Measurements from ENCODE around the gene LRMDA. TPM values are rescaled to one million over a fixed set of nuclear protein-coding genes. Genes with fewer than 3 reads are reported as not detected.

Gene LRMDA
- total and polyA plus RNA-seq, 2 of the 13 experiments (the other 11 are each of a cell fraction or from before 2014, with no cell fraction given), result 13.4 to 22.0 TPM

DNA sequence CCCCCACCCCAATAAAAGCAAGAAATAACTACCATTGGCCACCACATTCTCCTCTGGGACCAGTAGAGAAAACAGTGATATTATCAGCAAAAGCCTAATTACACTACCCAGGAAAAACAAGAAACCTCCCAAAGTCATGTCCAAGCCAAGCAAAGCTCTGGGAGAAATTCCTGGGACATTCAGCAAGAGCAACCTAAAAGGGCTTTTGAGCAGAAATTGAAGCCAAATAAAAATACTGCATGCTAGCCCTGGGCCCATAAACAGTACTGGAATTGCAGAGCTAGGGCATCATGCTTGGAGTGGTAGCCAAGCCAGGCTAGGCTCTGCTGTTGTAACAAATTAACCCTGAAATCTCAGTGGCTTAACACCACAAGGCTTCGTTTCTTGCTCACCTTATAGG is 347.9 kb downstream of the LRMDA start:
- Histone ChIP-seq H3K4me1 (ENCODE audit: insufficient read depth, low read length) (peaks cover 67% of the 10 kb centered on the region), H4K20me1 (ENCODE audit: insufficient read depth, low read length) (no peaks in the 10 kb centered on the region), H3K27ac (ENCODE audit: extremely low read length, insufficient read depth, low read length) (no peak overlapping the region), H3K79me2 (ENCODE audit: insufficient read depth, low read length) (peaks cover 2% of the 10 kb centered on the region), H3K4me3 (replicated peaks in 1 of 3; ENCODE audit: insufficient read depth in 1 of 3, low read depth in 2 of 3, low read length in 3 of 3) (no peak overlapping the region), H3K4me2 (ENCODE audit: low read depth, low read length) (no peak overlapping the region), H3K36me3 (replicated peaks in 1 of 2; ENCODE audit: control insufficient read depth in 1 of 2, insufficient read depth in 2 of 2, low read length in 2 of 2) (no peaks in the 10 kb centered on the region), H3K9ac (ENCODE audit: insufficient read depth, low read depth, low read length) (no peak overlapping the region), H2AFZ (ENCODE audit: low read length) (no peak overlapping the region), H3K27me3 (ENCODE audit: control insufficient read depth in 1 of 2, insufficient read depth in 2 of 2, low read length in 2 of 2) (no peaks in the 10 kb centered on the region), H3K9me3 (ENCODE audit: low read length) (no peaks in the 10 kb centered on the region)
- no CpG with 5 or more reads among the region's 1 CpG for WGBS (ENCODE audit: low lambda C conversion rate)
- TF ChIP-seq ZNF12 (CRISPR knock-in tag; IDR thresholded peaks at IDR 0.05) (peak; percentile 94), SYNCRIP (IDR thresholded peaks at IDR 0.05; ENCODE audit: insufficient read depth, low read depth, low read length) (no peak)
- ATAC-seq (no peak), DNase-seq (ENCODE audit: low spot score) (no peak), FAIRE-seq (no peak)
- intact Hi-C loops (cut with micrococcal nuclease; ENCODE audit: unreplicated experiment) (loop anchor here (5.0 kb wide), 1 partner anchor 47 kb away; no protein-coding TSS in a partner anchor), in situ Hi-C loops (cut with HindIII; ENCODE audit: extremely low pct_ligation_motif_present, low pct_unique_long_range_greater_than_20kb) (loop anchor here (10.0 kb wide), 1 partner anchor 256 kb away; no protein-coding TSS in a partner anchor)
- CTCF ChIA-PET (ENCODE audit: low intra/inter-chr PET ratio, low total read pairs), result no interaction called here
- POLR2A ChIA-PET, result interaction anchor here (1.2 to 5.5 kb wide), 4 partner anchors 11 to 377 kb away, joined by 3 to 111 read pairs (median 4); partner anchors contain the start of gene ZNF503
- no TSS peak for BruUV-seq (replicated peaks)

DNA sequence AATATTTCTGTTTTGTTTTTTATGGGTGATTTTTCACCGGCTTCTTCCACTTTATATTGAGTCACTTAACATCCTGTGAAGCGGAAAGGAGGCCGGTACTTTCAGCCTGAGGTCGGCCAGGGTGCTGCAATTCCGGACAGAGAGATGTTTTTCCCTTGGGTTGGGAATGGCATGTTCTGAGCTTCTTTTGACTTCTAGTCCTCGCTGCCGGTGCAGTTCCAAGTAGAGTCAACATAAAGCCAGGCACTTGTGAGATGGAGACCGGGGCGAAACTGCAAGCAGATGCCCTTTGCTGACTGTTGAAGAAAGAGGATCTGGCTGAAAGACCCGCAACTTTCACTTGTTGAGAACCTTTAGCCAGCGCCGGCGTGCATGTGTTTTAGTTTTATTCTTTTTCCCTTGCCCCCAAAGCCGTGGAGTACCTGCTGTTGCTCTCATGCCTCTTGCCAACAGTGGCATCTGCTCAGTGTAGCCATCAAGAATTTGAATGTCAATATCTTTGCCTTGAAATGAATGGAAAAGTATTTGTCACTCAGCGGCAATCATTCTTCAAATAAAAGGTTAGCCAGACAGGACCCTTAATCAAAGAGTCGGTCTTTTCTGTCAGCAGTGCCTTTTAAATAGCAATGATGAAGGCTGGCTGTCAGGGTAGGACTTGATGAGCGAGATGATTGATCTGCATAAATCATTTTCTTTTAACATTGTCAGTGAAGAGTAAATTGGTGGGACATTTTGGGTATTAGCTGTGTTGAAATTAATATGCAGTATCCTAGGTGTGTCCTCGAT is 351.2 kb downstream of the LRMDA start:
- FAIRE-seq (no peak), DNase-seq (ENCODE audit: low spot score) (no peak), ATAC-seq (no peak)
- Histone ChIP-seq H3K4me3 (replicated peaks in 1 of 3; ENCODE audit: insufficient read depth in 1 of 3, low read depth in 2 of 3, low read length in 3 of 3) (no peak overlapping the region), H3K4me1 (ENCODE audit: insufficient read depth, low read length) (peaks cover 53% of the 10 kb centered on the region), H3K27me3 (ENCODE audit: control insufficient read depth in 1 of 2, insufficient read depth in 2 of 2, low read length in 2 of 2) (no peaks in the 10 kb centered on the region), H3K36me3 (replicated peaks in 1 of 2; ENCODE audit: control insufficient read depth in 1 of 2, insufficient read depth in 2 of 2, low read length in 2 of 2) (no peaks in the 10 kb centered on the region), H3K9ac (ENCODE audit: insufficient read depth, low read depth, low read length) (no peak overlapping the region), H3K27ac (ENCODE audit: extremely low read length, insufficient read depth, low read length) (no peak overlapping the region), H3K4me2 (ENCODE audit: low read depth, low read length) (no peak overlapping the region), H3K9me3 (ENCODE audit: low read length) (no peaks in the 10 kb centered on the region), H2AFZ (ENCODE audit: low read length) (no peak overlapping the region), H4K20me1 (ENCODE audit: insufficient read depth, low read length) (no peaks in the 10 kb centered on the region), H3K79me2 (ENCODE audit: insufficient read depth, low read length) (peaks cover 2% of the 10 kb centered on the region)
- TF ChIP-seq CBX2 (IDR thresholded peaks at IDR 0.05; ENCODE audit: low read depth, low read length) (no peak), CBX2 (CRISPR knock-in tag; IDR thresholded peaks at IDR 0.05; ENCODE audit: low read depth) (no peak), MLLT10 (CRISPR knock-in tag; IDR thresholded peaks at IDR 0.05) (no peak), ZNF20 (CRISPR knock-in tag; IDR thresholded peaks at IDR 0.05) (no peak), KAT8 (CRISPR knock-in tag; IDR thresholded peaks at IDR 0.05) (no peak), ZEB1 (IDR thresholded peaks at IDR 0.05; ENCODE audit: insufficient replicate concordance, low read depth) (no peak), DPF2 (CRISPR knock-in tag; IDR thresholded peaks at IDR 0.05; ENCODE audit: borderline replicate concordance, low read depth) (no peak), IRF2 (CRISPR knock-in tag; IDR thresholded peaks at IDR 0.05) (no peak), FOXJ3 (CRISPR knock-in tag; IDR thresholded peaks at IDR 0.05; ENCODE audit: borderline replicate concordance) (no peak), RXRB (CRISPR knock-in tag; IDR thresholded peaks at IDR 0.05; ENCODE audit: borderline replicate concordance) (no peak)
- TF ChIP-seq, protein P1, sequence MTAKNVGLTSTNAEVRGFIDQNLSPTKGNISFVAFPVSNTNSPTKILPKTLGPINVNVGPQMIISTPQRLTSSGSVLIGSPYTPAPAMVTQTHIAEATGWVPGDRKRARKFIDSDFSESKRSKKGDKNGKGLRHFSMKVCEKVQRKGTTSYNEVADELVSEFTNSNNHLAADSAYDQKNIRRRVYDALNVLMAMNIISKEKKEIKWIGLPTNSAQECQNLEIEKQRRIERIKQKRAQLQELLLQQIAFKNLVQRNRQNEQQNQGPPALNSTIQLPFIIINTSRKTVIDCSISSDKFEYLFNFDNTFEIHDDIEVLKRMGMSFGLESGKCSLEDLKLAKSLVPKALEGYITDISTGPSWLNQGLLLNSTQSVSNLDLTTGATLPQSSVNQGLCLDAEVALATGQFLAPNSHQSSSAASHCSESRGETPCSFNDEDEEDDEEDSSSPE (CRISPR knock-in tag; IDR thresholded peaks at IDR 0.05), result no peak
- TF ChIP-seq, protein P2, sequence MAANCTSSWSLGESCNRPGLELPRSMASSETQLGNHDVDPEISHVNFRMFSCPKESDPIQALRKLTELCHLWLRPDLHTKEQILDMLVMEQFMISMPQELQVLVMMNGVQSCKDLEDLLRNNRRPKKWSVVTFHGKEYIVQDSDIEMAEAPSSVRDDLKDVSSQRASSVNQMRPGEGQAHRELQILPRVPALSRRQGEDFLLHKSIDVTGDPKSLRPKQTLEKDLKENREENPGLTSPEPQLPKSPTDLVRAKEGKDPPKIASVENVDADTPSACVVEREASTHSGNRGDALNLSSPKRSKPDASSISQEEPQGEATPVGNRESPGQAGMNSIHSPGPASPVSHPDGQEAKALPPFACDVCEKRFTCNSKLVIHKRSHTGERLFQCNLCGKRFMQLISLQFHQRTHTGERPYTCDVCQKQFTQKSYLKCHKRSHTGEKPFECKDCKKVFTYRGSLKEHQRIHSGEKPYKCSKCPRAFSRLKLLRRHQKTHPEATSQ (CRISPR knock-in tag; IDR thresholded peaks at IDR 0.05; ENCODE audit: borderline replicate concordance), result no peak
- intact Hi-C loops (cut with micrococcal nuclease; ENCODE audit: unreplicated experiment), result no loop called here
- WGBS (ENCODE audit: low lambda C conversion rate), result 98% methylated on average over 18 of the region's 18 CpGs
- ChIA-PET POLR2A (interaction anchor here (0.6 kb wide), 1 partner anchor 19 kb away, joined by 3 read pairs; no protein-coding TSS in a partner anchor), CTCF (ENCODE audit: low intra/inter-chr PET ratio, low total read pairs) (no interaction called here)
- no TSS peak for BruUV-seq (replicated peaks)
- in situ Hi-C loops (cut with HindIII; ENCODE audit: extremely low pct_ligation_motif_present, low pct_unique_long_range_greater_than_20kb), result no loop called here

Measured in HepG2 (cell line).